Spinal cord (tissue), 10 donors: ENCODE data around the gene LAPTM4A. TPM values are rescaled to one million over a fixed set of nuclear protein-coding genes. Genes with fewer than 3 reads are reported as not detected.
A peak's percentile ranks its signal among the peaks of the same experiment; 100 is the strongest.
"Not testable (repeated sequence)": the region's sequence is repeated elsewhere in the genome, so short reads cannot be mapped to it uniquely, and the experiment has no call there.

Experiments used
- DNase-seq, 6 donors: peaks; one replicate each; pipeline versions ENCODE4 v3.0.0 to v3.0.0-alpha.2; 2013 to 2015; ENCODE audit warnings: low spot score in 6 of 6, low read depth in 4 of 6
- H3K27ac ChIP-seq: one replicate; pipeline ENCODE4 v1.5.1; 2013; ENCODE audit warnings: low read depth, low read length, control low read depth
- H3K27me3 ChIP-seq: one replicate; pipeline ENCODE4 v1.6.1; 2013; ENCODE audit warnings: low read length; ENCODE audit not compliant: control insufficient read depth, insufficient read depth
- H3K36me3 ChIP-seq: one replicate; pipeline ENCODE4 v1.6.1; 2013; ENCODE audit warnings: low read length; ENCODE audit not compliant: control insufficient read depth, insufficient read depth
- H3K4me1 ChIP-seq: one replicate; pipeline ENCODE4 v1.6.1; 2013; ENCODE audit warnings: low read length; ENCODE audit not compliant: control insufficient read depth, insufficient read depth
- H3K4me3 ChIP-seq: one replicate; pipeline ENCODE4 v1.5.1; 2013; ENCODE audit warnings: low read depth, low read length, control low read depth
- H3K9me3 ChIP-seq: one replicate; pipeline ENCODE4 v1.6.1; 2013; ENCODE audit warnings: low read length; ENCODE audit not compliant: control insufficient read depth, insufficient read depth
- WGBS: methylation state at CpG from one replicate; pipeline ENCODE4 v1.1.5; 2013; ENCODE audit warnings: missing lambda C conversion rate; ENCODE audit not compliant: insufficient coverage; 5-methylcytosine and 5-hydroxymethylcytosine counted together
- polyA plus RNA-seq, 2 donors: library from polyadenylated mRNA; unstranded; fragments of 120-200 nt; gene quantifications; one replicate each; pipeline ENCODE4 v1.2.1, GENCODE V29; 2013; ENCODE audit not compliant: insufficient read length in 2 of 2
- total RNA-seq, 2 donors: library from RNA; depleted of rRNA in 1 of 2; stranded (reverse); fragments of 120-200 nt in 1 of 2; fragments of >200 nt in 1 of 2; gene quantifications; one replicate each; pipeline versions ENCODE4 v1.2.3 to v1.2.4, GENCODE V29; 2013 to 2014
- donor health status: healthy.

The LAPTM4A gene
- total and polyA plus RNA-seq, 4 donors = 159 to 208 (median 180) TPM

GRCh38 chr2:20079546-20080115 lies 28.2 kb upstream of the LAPTM4A start:
- WGBS = 93% methylated on average over 3 of the region's 6 CpGs
- Histone ChIP-seq H3K27me3 (peaks cover 2% of the 10 kb centered on the region), H3K27ac (no peak overlapping the region), H3K4me3 (no peak overlapping the region), H3K9me3 (no peaks in the 10 kb centered on the region), H3K4me1 (peaks cover 9% of the 10 kb centered on the region), H3K36me3 (no peaks in the 10 kb centered on the region)
- DNase-seq = no peak

- Histone ChIP-seq H3K4me3 (no peak overlapping the region), H3K4me1 (peaks cover 9% of the 10 kb centered on the region), H3K27me3 (peaks cover 2% of the 10 kb centered on the region), H3K9me3 (no peaks in the 10 kb centered on the region), H3K36me3 (no peaks in the 10 kb centered on the region), H3K27ac (no peak overlapping the region)
- no CpG with 5 or more reads among the region's 4 CpGs for WGBS
- DNase-seq = no peak
These were observed 26.0 kb upstream of the LAPTM4A start for GRCh38 chr2:20077411-20077940.

- 90% methylated on average over 6 of the region's 6 CpGs for WGBS
- no peak overlapping the region for H3K27ac ChIP-seq
These were observed 25.3 kb upstream of the LAPTM4A start for GRCh38 chr2:20076757-20077156.

GRCh38 chr2:20074901-20075300 lies 23.5 kb upstream of the LAPTM4A start:
- H3K27ac ChIP-seq = no peak overlapping the region
- no peaks in the 10 kb centered on the region for H3K36me3 ChIP-seq
- peaks cover 13% of the 10 kb centered on the region for H3K4me1 ChIP-seq
- no peaks in the 10 kb centered on the region for H3K9me3 ChIP-seq
- peaks cover 2% of the 10 kb centered on the region for H3K27me3 ChIP-seq
- no peak for DNase-seq
- 78% methylated on average over 7 of the region's 8 CpGs for WGBS
- H3K4me3 ChIP-seq = no peak overlapping the region

More at GRCh38 chr2:20076757-20077156, 25.3 kb upstream of the LAPTM4A start:
- Histone ChIP-seq H3K4me1 (peaks cover 12% of the 10 kb centered on the region), H3K36me3 (no peaks in the 10 kb centered on the region), H3K9me3 (no peaks in the 10 kb centered on the region), H3K27me3 (peaks cover 2% of the 10 kb centered on the region), H3K4me3 (no peak overlapping the region)
- no peak for DNase-seq

- 54% methylated on average over 7 of the region's 9 CpGs for WGBS
- peaks cover 13% of the 10 kb centered on the region for H3K4me1 ChIP-seq
- not testable (repeated sequence) for H3K27me3 ChIP-seq, DNase-seq, H3K36me3 ChIP-seq, H3K9me3 ChIP-seq, H3K4me3 ChIP-seq
- H3K27ac ChIP-seq = peak overlapping the region; percentile 90
These were observed 22.7 kb upstream of the LAPTM4A start for GRCh38 chr2:20074046-20074648.

GRCh38 chr2:20073460-20073859 lies 22.0 kb upstream of the LAPTM4A start:
- Histone ChIP-seq H3K4me3 (no peak overlapping the region), H3K36me3 (no peaks in the 10 kb centered on the region), H3K4me1 (peaks cover 13% of the 10 kb centered on the region), H3K9me3 (no peaks in the 10 kb centered on the region), H3K27ac (peak overlapping the region; percentile 90), H3K27me3 (peaks cover 2% of the 10 kb centered on the region)
- 76% methylated on average over 2 of the region's 2 CpGs for WGBS
- DNase-seq = no peak

GRCh38 chr2:20072436-20073158 lies 21.2 kb upstream of the LAPTM4A start:
- 93% methylated on average over 3 of the region's 7 CpGs for WGBS
- no peak for DNase-seq
- peak overlapping the region; percentile 90 for H3K27ac ChIP-seq
- H3K4me3 ChIP-seq = no peak overlapping the region
- no peaks in the 10 kb centered on the region for H3K36me3 ChIP-seq
- no peaks in the 10 kb centered on the region for H3K9me3 ChIP-seq
- H3K27me3 ChIP-seq = peaks cover 2% of the 10 kb centered on the region
- peaks cover 13% of the 10 kb centered on the region for H3K4me1 ChIP-seq

GRCh38 chr2:20071397-20072383 lies 20.3 kb upstream of the LAPTM4A start:
- Histone ChIP-seq H3K27me3 (peaks cover 2% of the 10 kb centered on the region), H3K4me3 (no peak overlapping the region), H3K27ac (peak overlapping the region; percentile 90), H3K4me1 (peaks cover 13% of the 10 kb centered on the region), H3K36me3 (no peaks in the 10 kb centered on the region), H3K9me3 (peaks cover 2% of the 10 kb centered on the region)
- 43% methylated on average over 9 of the region's 14 CpGs for WGBS
- peak in 2 of 6 donors; percentile 15 to 65 for DNase-seq

GRCh38 chr2:20069756-20070155 lies 18.3 kb upstream of the LAPTM4A start:
- no peak overlapping the region for H3K4me3 ChIP-seq
- no peaks in the 10 kb centered on the region for H3K36me3 ChIP-seq
- H3K27me3 ChIP-seq = peaks cover 2% of the 10 kb centered on the region
- H3K4me1 ChIP-seq = peaks cover 21% of the 10 kb centered on the region
- peaks cover 2% of the 10 kb centered on the region for H3K9me3 ChIP-seq
- H3K27ac ChIP-seq = no peak overlapping the region
- no peak for DNase-seq
